Kidney tubule cell (primary cell): ENCODE measurements around the gene ATP1A2.

ENCODE experiments used
- DNase-seq: peaks from one replicate; pipeline ENCODE4 v3.0.0-alpha.2; 2018; ENCODE audit warnings: low spot score

The ATP1A2 gene

DNA sequence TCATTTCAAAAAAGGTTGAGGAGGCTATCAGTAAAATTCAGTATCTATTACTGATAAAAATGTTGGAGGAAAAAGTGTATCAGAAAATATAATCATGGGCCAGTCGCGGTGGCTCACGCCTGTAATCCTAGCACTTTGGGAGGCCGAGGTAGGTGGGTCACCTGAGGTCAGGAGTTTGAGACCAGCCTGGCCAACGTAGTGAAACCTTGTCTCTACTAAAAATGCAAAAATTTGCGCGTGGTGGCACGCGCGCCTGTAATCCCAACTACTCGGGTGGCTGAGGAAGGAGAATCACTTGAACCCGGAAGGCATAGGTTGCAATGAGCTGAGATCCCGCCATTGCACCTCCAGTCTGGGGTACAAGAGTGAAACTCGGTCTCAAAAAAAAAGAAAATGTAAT is 30.5 kb downstream of the ATP1A2 start:
- DNase-seq, result no peak

DNA sequence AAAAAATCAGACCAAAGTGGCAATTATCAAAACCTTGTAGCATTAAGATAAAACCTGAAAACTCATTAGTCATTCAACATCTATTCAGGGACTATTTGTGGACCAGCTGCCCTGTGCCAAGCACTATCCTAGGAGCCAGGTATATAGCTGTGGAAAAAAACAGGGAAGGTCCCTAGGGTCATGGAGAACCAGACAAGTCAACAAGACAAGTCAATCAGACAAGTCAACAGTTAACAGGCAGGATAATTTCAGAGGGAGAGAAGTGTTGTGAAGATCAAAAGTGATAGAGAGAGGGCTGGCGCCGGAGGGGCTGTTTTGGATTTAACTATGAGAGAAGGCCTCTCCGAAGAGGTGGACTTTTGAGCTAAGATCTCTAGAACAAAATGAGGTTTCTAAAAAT is 32.6 kb downstream of the ATP1A2 start:
- DNase-seq, result no peak

DNA sequence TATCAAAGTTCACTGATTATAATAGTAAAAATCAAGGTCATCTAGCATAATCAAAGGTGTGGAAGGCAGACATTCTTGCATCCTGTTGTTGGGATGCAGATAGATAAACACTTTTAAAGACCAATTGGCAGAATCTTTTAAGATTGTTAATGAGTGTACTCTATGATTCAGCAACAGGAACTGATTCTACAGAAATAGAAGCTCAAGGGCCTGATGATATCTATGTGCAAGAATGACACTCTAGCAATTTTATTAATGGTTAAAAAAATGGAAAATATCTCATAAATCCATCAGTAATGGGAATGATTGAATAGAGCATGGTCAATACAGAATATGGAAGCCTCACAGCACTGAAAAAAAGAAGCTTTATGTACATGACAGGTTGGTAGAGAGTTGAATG is 33.7 kb downstream of the ATP1A2 start:
- DNase-seq, result no peak

DNA sequence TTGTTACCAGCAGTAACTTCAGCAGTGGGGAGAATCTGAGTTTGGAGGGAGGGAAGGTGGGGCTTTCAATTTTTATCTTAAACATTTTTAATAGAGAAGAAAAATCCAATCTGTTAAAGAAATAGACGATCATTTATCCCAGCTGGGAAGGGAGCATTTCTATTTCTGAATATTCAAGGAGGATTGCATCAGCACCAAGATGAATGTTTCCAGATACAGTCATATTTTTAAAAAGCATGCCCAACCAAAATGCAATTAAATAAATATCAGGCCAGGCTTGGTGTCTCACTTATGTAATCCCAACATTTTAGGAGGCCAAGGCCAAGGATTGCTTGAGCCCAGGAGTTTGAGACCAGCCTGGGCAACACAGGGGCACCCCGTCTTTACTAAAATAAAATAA is 34.2 kb downstream of the ATP1A2 start:
- no peak for DNase-seq

DNA sequence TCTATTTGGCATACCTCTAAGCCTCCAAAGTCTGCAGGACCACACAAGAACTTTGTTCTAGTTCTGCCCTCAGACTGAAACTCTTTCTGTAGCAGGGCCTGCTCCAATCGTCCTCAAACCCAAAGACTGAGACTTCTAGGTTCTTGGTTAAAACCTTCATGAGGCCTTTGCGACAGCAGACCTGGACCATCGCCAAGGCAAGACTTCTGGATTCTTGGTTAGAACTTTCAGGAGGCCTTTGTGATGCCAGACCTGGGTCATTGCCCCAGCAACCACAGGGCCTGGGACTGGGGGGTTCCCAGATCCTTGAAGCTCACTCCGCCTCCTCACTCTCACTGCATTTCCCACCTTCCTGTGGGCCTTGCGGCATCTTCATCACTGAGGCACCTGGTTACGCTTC is 35.7 kb downstream of the ATP1A2 start, which contains the start of gene ATP1A4:
Gene ATP1A4, plus strand, starts transcription at position 301 of the 400 bp plus-strand sequence. CDS start 438 bp downstream, outside the sequence.
- DNase-seq, result no peak

DNA sequence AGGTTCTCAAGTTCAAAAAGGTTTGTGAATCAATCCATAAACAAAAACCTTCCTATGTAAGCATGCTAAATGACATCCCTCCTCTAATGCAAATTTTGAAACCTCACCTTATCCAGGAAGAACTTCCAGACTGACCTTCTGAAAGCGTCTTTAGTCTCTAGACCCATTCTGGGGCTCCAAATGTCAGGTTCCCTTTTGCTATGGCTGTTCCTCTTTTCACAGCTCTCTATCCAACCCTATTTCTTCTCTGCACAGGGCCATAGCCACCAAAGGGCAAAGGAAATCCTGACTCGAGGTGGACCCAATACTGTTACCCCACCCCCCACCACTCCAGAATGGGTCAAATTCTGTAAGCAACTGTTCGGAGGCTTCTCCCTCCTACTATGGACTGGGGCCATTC is 39.2 kb downstream of the ATP1A2 start:
- no peak for DNase-seq

DNA sequence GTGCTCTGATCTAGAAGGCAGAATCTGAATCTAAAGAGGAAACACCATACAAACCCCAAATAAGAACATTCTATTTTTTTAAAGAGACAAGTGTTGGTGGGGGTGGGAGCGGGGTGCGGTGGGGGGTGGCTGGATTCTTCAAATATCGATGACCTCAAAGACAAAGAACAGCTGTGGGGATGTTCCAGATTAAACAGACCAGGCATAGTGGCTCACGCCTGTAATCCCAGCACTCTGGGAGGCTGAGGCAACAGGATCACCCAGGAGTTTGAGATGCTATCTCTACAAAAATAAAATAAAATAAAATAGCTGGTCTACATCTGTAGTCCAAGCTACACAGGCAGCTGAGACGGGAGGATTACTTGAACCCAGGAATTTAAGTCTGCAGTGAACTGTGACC is 40.8 kb downstream of the ATP1A2 start:
- no peak for DNase-seq

DNA sequence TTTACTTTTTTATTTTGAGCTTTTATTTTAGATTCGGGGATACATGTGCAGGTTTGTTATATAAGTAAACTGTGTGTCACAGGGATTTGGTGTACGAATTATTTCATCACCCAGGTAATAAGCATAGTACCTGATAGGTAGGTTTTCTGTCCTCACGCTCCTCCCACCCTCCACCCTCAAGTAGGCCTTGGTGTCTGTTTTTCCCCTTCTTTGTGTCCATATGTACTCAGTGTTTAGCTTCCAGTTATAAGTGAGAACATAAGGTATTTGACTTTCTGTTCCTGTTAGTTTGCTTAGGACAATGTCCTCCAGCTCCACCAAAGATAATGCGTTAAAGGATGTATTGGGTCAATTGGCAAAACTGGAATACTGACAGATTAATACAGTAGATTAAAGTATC is 41.6 kb downstream of the ATP1A2 start:
- no peak for DNase-seq

DNA sequence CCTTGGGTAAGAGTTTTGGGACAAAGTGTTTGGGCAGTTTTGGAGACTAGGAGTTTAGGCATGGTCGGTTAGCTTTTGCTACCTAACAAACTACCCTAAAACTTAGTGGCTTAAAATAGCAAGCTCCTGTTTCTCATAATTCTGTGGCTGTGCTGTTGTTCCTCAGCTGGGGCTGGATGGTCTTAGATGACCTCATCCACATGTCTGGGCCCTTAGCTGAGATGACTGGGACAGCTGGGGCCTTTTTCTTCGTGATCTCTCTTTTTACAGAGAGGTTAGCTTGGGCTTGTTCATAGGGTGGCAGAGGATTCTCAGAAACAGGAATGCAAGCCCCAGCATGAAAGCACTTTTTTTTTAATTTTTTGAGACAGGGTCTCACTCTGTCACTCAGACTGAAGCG is 42.5 kb downstream of the ATP1A2 start:
- no peak for DNase-seq

DNA sequence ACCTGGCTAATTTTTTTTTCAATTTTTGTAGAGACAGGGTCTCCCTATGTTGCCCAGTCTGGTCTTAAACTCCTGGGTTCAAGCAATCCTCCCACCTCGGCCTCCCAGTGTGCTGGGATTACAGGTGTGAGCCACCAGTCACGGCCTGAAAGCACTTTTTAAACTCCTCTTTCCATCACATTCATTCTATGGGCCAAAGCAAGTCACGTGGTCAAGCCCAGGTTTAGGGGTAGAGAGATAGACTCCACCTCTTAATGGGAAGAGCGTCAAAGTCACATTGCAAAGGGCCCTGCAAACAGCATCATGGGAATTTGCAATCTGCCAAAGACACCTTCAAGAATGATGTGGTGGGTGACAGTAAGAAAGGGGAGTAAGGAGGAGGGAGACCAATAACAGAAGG is 43.0 kb downstream of the ATP1A2 start:
- no peak for DNase-seq

DNA sequence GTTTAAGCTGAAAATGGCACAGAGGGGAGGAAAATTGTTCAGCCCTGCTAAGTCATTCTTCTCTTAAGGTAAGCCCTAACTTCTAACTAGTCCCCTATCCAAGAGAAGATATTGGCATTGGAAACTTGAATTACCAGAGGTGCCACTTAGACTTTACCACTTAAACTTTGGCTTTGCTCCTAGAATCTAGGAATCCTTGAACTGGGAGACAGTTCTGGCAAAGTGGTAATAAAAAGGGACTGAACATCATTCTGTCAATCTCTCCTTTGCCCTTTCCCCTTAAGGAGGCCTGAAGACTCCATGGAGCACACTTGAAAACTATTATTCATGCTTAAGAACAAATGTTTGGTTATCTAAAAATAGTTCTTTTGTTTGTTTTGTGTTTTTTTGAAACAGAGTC is 44.3 kb downstream of the ATP1A2 start:
- DNase-seq, result no peak

DNA sequence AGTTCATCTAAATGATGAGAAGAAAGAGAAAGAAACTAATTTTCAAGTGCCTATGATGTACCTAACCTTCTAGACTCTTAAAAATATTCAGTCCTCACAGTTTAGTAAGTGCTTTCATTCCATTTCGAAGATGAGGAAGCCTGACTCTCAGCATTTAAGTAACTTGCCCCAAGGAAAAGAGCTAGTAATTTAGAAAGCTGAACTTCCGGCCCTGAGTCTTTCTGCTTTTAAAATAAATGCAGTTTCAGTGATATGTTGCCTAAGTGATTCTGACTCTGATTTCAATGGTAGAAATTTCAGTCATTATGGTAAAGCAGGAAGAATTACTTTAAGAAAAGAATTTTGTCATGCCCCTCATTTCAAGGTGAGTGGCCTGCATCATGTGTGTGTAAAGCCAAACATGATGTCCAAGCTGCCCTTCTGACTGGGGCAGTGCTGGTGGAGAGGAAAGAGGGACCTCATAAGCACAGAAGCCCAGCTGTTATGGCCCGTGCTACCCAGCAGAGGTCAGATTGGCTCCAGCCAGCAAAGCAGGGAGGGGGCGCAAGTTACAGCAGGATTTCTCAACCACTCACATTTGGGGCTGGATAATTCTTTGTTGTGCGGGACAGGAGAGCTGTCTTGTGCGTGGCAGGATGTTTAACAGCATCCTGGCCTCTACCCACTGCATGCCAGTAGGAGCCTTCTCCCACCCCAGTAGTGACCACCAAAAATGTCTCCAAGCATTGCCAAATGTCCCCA is 46.6 kb downstream of the ATP1A2 start:
- peak; percentile 38 for DNase-seq

DNA sequence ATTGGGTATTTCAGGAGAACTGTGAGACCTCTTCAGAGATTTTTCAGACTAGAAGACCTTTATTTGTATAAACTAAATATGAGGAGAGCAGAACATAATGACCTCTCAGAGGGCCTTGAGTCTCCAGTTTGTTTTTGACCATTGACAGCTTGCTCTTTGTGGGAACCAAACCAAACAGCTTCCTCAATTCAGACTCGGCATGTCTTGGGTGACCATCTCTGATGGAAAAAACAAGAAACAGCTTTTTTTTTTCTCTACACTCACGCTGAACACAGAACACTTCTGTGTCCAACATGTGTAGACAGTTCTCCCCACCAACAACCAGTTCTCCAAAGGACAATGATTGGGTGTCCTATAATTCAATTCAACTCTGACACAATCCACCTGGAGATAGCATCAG is 47.4 kb downstream of the ATP1A2 start:
- DNase-seq, result no peak

DNA sequence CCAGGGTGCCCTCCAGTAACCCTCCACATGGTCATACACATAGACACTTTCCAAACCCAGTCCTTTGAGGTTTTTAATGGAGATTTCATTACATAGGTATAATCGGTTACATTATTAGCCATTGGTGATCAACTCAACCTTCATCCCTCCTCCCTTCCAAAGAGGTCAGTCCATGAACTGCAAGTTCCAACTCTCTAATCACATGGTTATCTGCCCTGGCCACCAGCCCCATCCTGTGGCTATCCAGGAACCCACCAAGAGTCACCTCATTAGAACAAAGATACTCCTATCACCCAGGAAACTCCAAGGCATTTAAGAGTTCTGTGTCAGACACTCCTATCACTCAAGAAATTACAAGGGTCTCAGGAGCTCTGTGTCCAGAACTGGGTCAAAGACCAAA is 48.1 kb downstream of the ATP1A2 start:
- DNase-seq, result no peak

DNA sequence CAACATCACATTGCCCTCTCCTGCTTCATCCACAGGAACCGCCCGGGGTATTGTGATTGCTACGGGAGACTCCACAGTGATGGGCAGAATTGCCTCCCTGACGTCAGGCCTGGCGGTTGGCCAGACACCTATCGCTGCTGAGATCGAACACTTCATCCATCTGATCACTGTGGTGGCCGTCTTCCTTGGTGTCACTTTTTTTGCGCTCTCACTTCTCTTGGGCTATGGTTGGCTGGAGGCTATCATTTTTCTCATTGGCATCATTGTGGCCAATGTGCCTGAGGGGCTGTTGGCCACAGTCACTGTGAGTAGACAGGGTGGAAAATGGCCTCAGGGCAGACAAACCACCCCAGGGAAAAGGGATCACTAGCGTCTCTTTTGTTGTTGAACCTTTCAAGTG is 48.6 kb downstream of the ATP1A2 start:
- no peak for DNase-seq

DNA sequence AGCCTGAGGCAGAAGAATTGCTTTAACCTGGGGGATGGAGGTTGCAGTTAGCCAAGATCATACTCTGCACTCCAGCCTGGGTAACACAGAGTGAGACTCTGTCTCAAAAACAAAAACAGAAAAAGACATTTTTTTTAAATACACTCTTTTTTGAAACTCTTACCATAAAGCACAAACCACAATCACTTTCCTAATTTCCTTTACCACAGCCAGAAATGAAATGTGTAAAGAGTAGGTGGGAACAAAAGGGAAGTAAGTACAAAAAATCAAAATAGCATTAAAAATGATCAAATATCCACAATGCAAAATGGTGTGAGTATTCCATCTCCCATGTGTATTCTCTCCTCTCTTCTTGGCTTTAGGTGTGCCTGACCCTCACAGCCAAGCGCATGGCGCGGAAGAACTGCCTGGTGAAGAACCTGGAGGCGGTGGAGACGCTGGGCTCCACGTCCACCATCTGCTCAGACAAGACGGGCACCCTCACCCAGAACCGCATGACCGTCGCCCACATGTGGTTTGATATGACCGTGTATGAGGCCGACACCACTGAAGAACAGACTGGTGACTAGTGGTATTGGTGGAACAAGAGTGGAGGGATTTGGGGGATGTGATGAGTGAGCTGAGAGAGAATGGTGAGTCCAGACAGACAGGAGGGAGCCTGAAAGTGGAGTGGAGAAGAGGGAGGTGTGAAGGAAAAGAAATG is 50.8 kb downstream of the ATP1A2 start:
- no peak for DNase-seq

DNA sequence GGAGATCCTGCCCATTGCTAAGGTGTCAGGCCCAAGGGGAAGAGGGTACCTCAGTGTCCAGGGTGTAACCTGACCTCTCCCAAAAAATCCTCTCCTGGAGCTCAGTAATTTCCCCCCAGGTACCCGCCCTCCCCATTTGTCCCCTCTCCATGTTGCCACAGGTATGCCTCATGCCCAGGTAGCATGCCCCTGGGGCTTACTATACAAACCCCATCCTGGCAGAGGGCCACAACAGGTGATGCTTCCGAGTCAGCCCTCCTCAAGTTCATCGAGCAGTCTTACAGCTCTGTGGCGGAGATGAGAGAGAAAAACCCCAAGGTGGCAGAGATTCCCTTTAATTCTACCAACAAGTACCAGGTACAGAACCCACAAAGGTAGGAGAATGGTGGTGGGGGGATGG is 51.5 kb downstream of the ATP1A2 start:
- no peak for DNase-seq

DNA sequence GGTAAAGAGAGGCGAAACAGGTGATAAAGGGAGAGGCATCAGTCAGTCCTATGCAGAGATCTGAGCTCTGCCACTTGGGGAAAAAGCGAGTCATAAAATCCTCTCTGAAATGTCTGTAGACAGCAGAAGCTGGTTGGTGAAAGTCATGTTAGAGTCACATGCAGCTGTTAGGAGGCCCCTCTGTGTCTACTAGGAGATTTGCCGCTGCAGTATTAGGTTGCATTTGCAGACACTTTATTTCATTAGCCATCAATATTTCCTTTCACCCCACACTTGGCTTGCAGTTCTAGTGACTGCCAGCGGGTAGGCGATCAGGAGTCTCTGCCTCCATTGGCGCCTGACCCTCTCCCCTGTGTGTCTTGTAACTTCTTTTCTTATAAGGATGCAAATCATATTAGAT is 52.0 kb downstream of the ATP1A2 start:
- DNase-seq, result no peak

DNA sequence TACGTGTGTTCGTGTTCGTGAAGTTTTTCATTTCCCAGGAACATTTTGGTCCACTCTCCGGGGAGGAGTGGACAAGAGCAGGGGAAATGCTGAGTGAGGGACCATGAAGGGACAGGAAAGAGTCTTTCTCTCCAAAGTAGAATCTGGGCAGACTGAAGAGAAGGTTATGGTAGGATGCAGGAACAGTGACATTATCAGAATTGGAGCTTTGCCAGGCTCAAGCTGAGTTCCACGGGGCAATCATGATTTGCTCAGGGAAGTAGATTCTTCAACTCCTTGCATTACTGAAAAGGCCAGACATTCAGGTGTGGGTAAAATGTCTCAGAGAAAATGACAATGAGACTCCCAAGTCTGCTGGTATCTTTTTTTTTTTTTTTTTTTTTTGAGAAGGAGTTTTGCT is 52.5 kb downstream of the ATP1A2 start:
- DNase-seq, result no peak

DNA sequence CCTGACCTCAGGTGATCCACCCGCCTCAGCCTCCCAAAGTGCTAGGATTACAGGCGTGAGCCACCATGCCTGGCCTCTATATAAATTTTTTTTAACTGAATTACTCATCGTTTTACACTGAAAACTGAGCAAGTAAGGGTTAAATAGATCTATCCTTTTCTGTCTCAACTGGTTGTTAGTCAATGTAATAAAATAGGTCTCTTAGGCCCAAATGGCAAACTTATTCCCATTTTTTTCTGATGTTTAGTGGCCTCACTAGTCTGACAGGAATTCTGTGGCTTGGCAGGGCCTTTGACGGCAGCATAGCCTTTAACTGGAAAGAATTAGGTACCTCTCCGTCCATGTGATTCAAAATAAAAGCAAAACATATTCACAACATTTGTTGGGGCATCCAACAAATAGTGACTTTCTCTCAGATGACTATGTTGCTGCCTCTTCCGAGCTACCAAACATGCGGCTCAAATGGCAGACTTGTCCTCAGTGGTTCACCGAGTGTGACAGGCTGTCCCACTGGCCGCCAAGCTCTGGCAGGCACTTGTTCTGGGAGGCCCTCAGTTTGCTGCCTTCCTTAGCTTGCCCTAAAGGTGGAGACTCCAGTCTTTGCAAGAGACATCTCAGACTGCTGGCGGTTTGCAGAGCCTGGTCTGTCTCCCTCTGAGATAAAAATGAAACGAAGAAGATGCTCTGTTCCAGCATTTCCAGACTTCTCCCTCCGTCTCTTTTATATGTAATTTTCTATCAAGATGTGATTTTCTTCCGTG is 53.2 kb downstream of the ATP1A2 start:
- no peak for DNase-seq

DNA sequence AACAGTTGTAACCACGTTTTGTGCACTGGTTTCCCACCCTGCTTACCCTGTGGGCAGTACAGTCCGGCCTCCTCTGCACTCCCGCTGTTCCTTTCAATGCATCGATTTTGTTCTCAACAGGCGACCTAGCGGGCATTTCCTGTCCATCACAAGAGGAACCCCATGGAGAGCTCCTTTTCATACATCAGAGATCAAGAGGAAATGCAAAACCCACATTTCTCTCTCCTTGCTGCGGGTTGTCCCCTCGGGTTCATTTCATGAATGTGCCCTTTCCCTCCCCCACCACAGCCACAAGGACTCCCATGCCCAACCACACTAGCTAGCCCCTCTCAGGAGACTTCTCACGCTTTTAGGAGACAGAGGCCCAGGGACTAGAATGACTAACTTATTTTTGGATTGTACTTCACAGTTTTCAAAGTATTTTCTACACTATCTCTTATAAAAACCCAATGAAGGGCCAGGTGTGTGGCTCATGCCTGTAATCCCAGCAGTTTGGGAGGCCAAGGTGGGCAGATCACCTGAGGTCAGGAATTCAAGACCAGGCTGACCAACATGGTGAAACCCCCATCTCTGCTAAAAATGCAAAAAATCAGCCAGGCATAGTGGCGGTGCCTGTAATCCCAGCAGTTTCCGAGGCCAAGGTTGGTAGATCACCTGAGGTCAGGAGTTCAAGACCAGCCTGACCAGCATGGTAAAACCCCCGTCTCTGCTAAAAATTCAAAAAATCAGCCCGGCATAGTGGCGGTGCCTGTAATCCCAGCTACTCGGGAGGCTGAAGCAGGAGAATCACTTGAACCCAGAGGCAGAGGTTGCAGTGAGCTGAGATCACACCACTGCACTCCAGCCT is 54.2 kb downstream of the ATP1A2 start:
- no peak for DNase-seq

DNA sequence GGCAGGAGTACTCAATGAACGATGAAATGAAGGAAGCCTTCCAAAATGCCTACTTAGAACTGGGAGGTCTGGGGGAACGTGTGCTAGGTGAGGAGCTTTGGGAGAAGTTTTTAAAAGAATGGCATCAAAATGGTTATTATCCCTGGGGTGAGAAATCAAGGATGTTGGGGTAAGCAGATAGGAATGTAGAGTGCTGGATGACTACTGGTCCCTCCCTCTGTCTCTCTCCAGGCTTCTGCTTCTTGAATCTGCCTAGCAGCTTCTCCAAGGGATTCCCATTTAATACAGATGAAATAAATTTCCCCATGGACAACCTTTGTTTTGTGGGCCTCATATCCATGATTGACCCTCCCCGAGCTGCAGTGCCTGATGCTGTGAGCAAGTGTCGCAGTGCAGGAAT is 55.8 kb downstream of the ATP1A2 start:
- DNase-seq, result peak; percentile 44
